ENCODE measurements around the gene PPIL1.
A peak's percentile ranks its signal among the peaks of the same experiment; 100 is the strongest.

The PPIL1 gene

GRCh38 chr6:36888654-36889481 lies 14.3 kb upstream of the PPIL1 start:
- DNase-seq = no peak

- DNase-seq = no peak
Measured at GRCh38 chr6:36888115-36888643, 13.6 kb upstream of the PPIL1 start.

DNA sequence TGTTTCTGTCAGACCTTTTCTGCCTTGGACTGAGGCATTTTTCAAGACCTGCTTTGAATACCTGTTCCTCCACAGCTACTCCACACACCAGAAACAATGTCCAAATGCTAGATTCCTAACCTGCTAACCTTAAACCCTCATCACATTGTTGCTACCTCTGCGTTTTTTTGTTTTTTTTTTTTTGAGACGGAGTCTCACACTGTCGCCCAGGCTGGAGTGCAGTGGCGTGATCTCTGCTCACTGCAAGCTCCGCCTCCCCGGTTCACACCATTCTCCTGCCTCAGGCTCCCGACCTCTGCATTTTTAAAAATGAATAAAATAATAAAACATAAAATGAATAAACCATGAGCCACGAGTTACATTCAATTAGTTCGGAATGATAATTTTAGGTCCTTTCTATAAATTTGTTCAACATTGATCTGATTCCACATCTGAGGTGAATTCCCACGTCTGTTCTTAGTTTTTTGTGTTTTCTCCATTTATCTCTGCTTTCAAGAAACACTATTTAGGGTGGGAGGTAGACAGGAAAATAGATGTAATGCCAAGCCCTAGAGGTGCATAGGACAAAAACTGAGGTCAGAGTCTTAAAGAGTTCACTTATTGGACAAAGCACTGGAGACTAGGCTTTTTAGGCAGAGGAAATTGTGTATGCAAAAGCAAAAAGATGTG lies 12.5 kb upstream of the PPIL1 start:
- no peak for DNase-seq

DNA sequence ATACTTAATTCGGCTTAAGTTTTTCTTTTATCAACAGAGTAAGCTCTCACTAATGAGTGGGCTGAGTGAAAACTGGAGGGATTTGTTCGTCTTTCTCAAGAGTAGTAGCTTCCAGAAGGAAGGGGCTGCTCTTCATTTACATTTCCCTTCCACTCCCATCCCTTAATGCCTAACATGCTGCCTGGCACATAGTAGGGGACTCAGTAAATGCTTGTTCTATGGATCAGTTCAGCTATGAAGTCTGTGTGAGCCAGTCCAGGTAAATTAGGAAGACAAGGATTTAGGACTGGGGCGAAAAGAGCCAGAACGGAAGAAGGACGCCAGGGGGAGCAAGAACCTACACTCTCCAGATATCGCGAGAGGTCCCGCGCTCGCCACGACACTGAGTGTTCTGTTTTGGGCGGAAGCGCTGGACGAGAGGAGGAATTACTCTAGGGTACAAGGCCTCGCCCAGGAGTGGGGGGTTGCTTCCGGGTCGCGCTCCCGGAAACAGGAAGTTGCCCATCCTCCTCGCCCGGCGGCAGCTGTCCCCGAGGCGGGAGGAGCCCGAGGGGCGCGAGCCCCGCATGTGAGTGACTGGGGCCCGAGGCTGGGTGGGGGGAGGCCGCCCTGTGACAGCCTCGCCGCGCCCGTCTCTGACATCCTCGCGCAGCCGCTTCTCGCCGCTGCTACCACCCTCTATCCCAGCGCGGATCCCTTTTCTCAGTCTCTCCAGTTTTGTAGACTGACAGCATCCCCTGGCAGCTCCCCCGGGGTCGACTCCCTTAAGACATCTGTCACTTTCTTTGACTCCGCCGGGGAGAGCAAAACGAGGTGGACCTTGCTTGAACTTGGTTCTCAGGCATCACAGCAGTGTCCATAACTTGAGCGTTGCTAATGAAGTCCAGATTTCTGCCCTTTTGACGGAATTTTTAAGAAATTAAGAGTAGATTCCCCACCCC lies 11.1 kb upstream of the PPIL1 start, which contains the start of gene C6orf89:
C6orf89 (plus strand) TSS at position 492 of the 941 bp plus-strand sequence. CDS start 13,493 bp downstream, outside the sequence.
- DNase-seq = peak; percentile 87 to 93

GRCh38 chr6:36884610-36885009 lies 10.0 kb upstream of the PPIL1 start:
- DNase-seq = no peak

- DNase-seq = no peak
Measured at GRCh38 chr6:36875250-36875633, 639 bp upstream of the PPIL1 start.

- no peak for DNase-seq
Measured at GRCh38 chr6:36873612-36874442, 776 bp downstream of the PPIL1 start.

DNA sequence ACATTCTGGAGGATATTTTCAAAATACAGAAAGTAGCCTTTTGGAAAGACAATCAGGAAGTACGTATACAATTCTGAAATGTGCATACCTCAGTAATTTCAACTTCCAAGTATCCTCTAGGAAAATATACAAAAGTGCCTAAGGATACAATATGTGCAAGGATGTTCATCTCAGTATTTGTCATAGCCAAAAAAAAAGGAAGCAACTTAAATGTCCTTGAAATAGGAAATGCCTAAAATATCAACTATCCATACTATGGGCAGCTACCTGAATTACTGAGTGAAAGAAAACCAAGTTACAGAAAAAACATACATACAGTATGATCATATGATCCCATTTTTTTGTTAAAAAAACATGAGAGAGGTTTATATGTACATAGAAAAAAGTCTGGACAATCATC lies 1.5 kb downstream of the PPIL1 start:
- DNase-seq = no peak

DNA sequence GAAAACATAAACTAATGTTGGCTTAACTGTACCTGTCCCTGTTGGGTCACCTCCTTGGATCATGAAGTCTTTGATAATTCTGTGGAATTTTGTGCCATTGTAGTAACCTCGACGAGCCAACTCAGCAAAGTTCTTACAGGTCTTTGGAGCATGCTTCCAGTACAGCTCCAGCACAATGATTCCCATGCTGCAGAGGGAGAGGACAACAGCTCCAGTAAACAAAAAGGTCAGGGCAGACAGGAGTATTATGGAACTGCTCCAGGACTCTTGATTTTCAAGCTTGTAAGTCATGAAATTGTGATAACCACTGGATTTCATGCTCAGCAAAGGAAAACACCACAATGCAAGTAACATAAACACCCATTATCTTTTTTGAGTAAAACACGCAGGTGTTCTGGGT lies 2.9 kb downstream of the PPIL1 start:
- DNase-seq = no peak

DNA sequence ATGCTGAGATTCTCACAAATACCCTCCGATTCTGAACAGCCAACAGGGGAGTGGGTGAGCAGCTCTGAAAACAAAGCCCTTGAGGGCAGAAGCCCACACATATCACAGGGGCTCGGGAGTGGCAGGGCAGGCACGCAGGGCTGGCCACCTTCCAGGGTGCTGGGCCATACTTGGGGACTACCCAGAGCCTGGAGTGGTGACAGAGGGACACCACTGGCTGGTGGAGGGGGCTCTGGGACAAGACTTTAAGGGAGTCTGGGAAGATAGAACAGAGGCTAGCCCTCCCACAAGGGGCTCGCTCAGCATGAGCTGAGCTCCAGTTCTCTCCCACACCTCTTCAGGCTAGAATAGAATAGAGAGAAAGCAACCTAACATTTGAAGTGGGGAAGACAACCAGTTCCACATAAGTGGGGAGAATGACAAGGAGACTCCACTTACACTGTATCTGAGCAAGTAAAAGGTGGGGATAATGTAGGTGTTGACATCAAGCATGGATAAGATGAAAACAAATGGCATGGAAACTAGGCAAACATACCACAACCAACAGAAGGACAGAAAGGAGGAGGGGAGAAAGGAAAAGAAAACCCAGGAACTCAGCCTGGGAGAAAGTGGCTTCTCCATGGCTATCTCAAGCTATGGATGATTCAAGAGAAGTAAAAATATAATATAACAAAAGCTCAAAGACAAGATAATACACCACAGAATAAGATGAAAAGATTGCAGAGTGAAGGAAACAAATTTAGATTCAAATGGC lies 7.0 kb downstream of the PPIL1 start:
- no peak for DNase-seq

GRCh38 chr6:36865835-36866234 lies 8.8 kb downstream of the PPIL1 start:
- DNase-seq = no peak

GRCh38 chr6:36863670-36864540 lies 10.7 kb downstream of the PPIL1 start:
- DNase-seq = no peak

DNA sequence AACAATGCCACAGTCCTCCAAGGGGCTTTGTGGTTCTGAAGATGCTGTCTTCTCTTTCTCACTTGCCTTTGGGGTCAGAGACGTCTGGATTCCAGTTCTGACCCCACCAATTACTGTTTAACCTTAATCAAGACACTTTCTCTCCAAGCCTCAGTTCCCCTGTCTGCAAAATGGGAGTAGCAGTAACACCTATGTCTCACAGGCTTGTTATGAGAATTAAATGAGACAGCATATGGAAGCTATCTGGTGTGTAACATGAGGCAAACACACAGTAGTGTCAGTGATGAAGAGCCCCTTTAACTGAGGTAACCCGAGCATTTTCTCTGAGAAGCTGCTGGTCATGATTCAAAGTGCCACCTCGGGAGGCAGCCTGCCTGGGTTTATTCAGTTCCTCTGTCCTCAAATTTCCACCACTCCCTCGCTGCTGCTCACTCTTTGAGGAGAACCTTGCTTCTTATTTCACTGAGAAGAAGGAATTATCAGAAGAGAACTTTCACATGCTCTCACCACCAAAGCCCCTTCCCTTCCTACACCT lies 11.7 kb downstream of the PPIL1 start:
- no peak for DNase-seq

DNA sequence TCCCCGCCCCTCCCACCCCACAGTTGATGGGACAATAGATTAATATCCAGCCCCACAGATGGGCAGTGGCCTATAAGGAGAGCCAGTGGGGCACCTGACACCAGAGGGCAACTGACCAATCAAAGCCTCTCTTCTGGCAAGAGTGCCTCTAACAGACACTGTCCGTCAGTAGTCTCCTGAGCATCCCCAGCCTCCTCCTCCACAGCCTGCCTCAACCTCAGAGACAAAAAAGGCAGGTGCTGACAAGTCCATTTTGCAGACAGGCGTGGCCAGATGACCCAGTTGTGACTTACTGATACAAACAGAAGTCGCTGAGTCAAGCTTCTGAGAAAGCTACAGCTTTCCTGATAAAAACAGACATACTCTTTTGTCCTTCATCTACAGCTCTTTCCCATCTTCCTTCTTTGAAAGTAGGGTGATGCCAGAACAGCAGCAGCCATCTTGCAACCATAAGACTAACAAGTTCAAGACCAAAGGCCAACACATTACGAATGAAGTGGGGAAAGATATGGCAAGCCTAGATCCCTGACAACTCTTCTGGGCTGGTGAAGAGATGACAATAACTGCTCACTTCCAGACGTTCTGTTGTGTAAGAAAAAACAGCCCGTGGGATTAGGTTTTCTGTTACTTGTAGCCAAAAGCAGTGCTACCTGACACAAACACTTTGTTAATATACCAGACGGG lies 12.3 kb downstream of the PPIL1 start:
- DNase-seq = no peak

DNA sequence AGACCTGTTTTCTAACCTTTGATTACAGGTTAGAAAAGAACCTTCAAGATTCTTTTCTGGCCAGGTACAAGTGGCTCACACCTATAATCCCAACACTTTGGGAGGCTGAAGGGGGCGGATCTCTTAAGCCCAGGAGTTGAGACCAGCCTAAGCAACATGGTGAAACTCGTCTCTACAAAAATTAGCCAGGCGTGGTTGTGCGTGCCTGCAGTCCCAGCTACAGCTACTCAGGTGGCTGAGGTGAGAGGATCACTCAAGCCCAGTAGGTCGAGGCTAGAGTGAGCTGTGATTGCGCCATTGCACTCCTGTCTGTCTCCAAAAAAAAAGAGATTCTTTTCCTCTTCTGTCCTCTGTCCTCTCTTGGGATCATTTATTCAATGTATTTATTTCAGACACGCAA lies 14.5 kb downstream of the PPIL1 start:
- no peak for DNase-seq

- DNase-seq = no peak
Measured at GRCh38 chr6:36858407-36858981, 16.1 kb downstream of the PPIL1 start.

GRCh38 chr6:36857325-36857724 lies 17.3 kb downstream of the PPIL1 start:
- DNase-seq = no peak

GRCh38 chr6:36856277-36856676 lies 18.3 kb downstream of the PPIL1 start:
- no peak for DNase-seq

- no peak for DNase-seq
Measured at GRCh38 chr6:36855750-36856149, 18.9 kb downstream of the PPIL1 start.
